HEK293 (cell line): ENCODE data around the gene PLD5.

ENCODE experiments used
- RBAK ChIP-seq: fragments of 450-650 bp; formaldehyde crosslinking; IDR thresholded peaks from 2 replicates; pipeline ENCODE4 v1.5.1; 2016; ENCODE audit warnings: missing biosample characterization, missing genetic modification characterization
- SP2 ChIP-seq: fragments of 450-650 bp; formaldehyde crosslinking; IDR thresholded peaks from 2 replicates; pipeline ENCODE4 v1.5.1; 2016; ENCODE audit warnings: missing biosample characterization, missing genetic modification characterization
- TCF7L2 ChIP-seq: IDR thresholded peaks from 2 replicates; pipeline ENCODE4 v1.6.1; 2011; ENCODE audit warnings: low read depth, mild to moderate bottlenecking, inconsistent platforms, low read length, moderate library complexity, borderline replicate concordance
- ZBTB1 ChIP-seq: fragments of 450-650 bp; formaldehyde crosslinking; IDR thresholded peaks from 2 replicates; pipeline ENCODE4 v1.5.1; 2016; ENCODE audit warnings: missing biosample characterization, missing genetic modification characterization
- ZNF146 ChIP-seq: fragments of 450-650 bp; formaldehyde crosslinking; IDR thresholded peaks from 2 replicates; pipeline ENCODE4 v1.5.1; 2016; ENCODE audit warnings: missing biosample characterization, missing genetic modification characterization
- ZNF18 ChIP-seq: fragments of 450-650 bp; formaldehyde crosslinking; IDR thresholded peaks from 2 replicates; pipeline ENCODE4 v1.5.1; 2016; ENCODE audit warnings: missing biosample characterization, missing genetic modification characterization
- ZNF19 ChIP-seq: fragments of 450-650 bp; formaldehyde crosslinking; IDR thresholded peaks from 2 replicates; pipeline ENCODE4; 2016; ENCODE audit warnings: missing biosample characterization, missing genetic modification characterization, low read depth
- ZNF23 ChIP-seq: fragments of 450-650 bp; formaldehyde crosslinking; IDR thresholded peaks from 2 replicates; pipeline ENCODE4 v1.5.1; 2016; ENCODE audit warnings: missing biosample characterization, missing genetic modification characterization, borderline replicate concordance
- ZNF302 ChIP-seq: fragments of 450-650 bp; formaldehyde crosslinking; IDR thresholded peaks from 2 replicates; pipeline ENCODE4 v1.5.1; 2016; ENCODE audit warnings: missing biosample characterization, missing genetic modification characterization, low read depth
- ZNF670 ChIP-seq: fragments of 450-650 bp; formaldehyde crosslinking; IDR thresholded peaks from 2 replicates; pipeline ENCODE4 v1.5.1; 2016; ENCODE audit warnings: missing biosample characterization, missing genetic modification characterization, low read depth
- ZSCAN30 ChIP-seq: fragments of 450-650 bp; IDR thresholded peaks from 2 replicates; pipeline ENCODE4 v1.5.1; 2018; ENCODE audit warnings: missing biosample characterization, mild to moderate bottlenecking, missing genetic modification characterization, moderate library complexity
- TF ChIP-seq, protein P1 (sequence below): fragments of 450-650 bp; formaldehyde crosslinking; IDR thresholded peaks from 2 replicates; pipeline ENCODE4 v1.5.1; 2016; ENCODE audit warnings: missing biosample characterization, missing genetic modification characterization

GRCh38 chr1:242468784-242469183, 55.7 kb downstream of the PLD5 start:
- TF ChIP-seq RBAK (tag by site-specific recombination) (no peak), ZNF18 (tag by site-specific recombination) (no peak), TCF7L2 (no peak), ZBTB1 (tag by site-specific recombination) (no peak), ZSCAN30 (tag by site-specific recombination) (no peak), SP2 (tag by site-specific recombination) (no peak), ZNF302 (tag by site-specific recombination) (no peak), ZNF146 (tag by site-specific recombination) (no peak), ZNF23 (tag by site-specific recombination) (no peak), ZNF670 (tag by site-specific recombination) (no peak), ZNF19 (no peak)
- TF ChIP-seq, protein P1, sequence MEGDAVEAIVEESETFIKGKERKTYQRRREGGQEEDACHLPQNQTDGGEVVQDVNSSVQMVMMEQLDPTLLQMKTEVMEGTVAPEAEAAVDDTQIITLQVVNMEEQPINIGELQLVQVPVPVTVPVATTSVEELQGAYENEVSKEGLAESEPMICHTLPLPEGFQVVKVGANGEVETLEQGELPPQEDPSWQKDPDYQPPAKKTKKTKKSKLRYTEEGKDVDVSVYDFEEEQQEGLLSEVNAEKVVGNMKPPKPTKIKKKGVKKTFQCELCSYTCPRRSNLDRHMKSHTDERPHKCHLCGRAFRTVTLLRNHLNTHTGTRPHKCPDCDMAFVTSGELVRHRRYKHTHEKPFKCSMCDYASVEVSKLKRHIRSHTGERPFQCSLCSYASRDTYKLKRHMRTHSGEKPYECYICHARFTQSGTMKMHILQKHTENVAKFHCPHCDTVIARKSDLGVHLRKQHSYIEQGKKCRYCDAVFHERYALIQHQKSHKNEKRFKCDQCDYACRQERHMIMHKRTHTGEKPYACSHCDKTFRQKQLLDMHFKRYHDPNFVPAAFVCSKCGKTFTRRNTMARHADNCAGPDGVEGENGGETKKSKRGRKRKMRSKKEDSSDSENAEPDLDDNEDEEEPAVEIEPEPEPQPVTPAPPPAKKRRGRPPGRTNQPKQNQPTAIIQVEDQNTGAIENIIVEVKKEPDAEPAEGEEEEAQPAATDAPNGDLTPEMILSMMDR (tag by site-specific recombination) = no peak
